ENCODE results near the gene TNRC18.

TNRC18 gene

DNA sequence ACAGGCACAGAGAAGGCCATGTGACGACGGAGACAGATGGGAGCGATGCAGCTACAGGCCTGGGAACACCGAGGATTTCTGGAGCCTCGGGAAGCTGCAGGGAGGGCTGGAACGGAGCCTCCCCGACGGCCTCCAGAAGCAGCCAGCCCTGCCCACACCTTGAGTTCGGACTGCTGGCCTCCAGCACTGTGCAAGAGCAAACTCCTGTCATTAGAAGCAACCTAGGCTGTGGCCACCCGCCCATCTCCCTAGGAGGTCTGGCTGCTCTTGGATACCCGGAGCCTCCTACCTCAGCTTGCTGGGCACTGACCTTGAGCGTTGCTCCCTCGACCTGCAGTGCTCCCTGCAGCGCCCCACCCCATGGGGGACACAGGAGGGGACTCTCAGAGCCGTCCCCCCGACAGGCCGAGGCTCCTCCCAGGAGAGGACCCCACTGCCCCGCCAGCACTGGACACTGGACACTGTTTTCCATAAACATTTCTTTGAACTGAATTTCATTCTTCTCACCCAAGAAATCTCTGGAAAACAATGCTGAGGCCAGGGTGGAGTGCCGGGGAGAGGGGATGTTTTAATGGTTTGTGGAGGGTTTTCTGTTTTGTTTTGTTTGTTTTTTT lies 22.5 kb upstream of the TNRC18 start:
- Histone ChIP-seq H3K4me1 (no peaks in the 10 kb centered on the region), H3K9me3 (no peaks in the 10 kb centered on the region), H3K36me3 (no peaks in the 10 kb centered on the region), H3K4me3 (ENCODE audit: low read depth, low read length) (no peak overlapping the region), H3K27me3 (no peaks in the 10 kb centered on the region)
- no peak for DNase-seq
- TF ChIP-seq, protein P1, sequence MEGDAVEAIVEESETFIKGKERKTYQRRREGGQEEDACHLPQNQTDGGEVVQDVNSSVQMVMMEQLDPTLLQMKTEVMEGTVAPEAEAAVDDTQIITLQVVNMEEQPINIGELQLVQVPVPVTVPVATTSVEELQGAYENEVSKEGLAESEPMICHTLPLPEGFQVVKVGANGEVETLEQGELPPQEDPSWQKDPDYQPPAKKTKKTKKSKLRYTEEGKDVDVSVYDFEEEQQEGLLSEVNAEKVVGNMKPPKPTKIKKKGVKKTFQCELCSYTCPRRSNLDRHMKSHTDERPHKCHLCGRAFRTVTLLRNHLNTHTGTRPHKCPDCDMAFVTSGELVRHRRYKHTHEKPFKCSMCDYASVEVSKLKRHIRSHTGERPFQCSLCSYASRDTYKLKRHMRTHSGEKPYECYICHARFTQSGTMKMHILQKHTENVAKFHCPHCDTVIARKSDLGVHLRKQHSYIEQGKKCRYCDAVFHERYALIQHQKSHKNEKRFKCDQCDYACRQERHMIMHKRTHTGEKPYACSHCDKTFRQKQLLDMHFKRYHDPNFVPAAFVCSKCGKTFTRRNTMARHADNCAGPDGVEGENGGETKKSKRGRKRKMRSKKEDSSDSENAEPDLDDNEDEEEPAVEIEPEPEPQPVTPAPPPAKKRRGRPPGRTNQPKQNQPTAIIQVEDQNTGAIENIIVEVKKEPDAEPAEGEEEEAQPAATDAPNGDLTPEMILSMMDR (IDR thresholded peaks at IDR 0.05; ENCODE audit: low read depth, low read length) = no peak

DNA sequence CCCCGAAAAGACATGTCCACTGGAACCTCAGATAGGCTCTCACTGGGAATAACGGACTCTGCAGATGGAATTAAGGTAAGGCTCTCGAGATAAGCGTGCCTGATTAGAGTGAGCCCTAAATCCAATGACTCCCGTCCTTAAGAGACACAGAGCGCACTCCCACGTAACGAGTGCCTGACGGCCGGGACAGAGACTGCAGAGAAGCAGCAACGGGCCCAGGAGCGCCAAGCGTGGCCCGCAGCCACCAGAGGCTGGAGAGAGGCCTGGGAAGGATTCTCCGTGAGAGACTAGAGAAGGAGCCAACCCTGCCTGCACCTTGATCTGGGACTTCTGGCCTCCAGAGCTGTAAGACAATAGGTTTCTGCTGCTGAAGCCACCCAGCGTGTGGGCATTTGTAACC lies 20.0 kb upstream of the TNRC18 start:
- H3K36me3 ChIP-seq = no peaks in the 10 kb centered on the region
- no peaks in the 10 kb centered on the region for H3K4me1 ChIP-seq
- DNase-seq = no peak
- H3K27me3 ChIP-seq = no peaks in the 10 kb centered on the region
- H3K4me3 ChIP-seq (ENCODE audit: low read depth, low read length) = no peak overlapping the region
- TF ChIP-seq, protein P1 (IDR thresholded peaks at IDR 0.05; ENCODE audit: low read depth, low read length) = no peak
- no peaks in the 10 kb centered on the region for H3K9me3 ChIP-seq

DNA sequence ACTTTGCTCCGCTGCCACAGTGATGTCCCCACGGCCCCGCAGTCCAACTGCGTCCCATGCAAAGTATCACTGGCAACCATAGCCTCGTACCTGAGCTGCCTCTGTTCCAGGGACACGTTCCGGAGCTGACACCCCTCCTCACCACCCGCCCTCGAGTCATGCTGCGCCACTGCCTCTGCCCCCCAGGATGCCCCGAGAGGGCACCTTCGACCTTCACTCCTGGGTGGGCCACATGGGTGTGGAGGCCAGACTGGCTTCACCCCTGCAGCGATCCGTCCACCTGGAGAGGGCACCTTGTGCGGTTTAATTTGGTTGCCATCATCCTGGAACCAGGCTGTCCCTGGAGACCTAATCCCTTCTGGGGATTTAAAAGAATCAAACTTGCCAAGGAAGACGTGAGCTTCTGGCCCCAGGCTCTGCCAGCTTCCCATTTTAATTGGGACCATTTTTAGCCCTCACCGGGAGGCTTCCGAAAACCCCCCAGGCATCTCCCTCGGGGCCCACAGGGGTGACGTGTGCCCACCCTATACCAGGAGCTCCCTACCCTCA lies 19.2 kb upstream of the TNRC18 start:
- H3K9me3 ChIP-seq = no peaks in the 10 kb centered on the region
- no peak overlapping the region for H3K4me3 ChIP-seq (ENCODE audit: low read depth, low read length)
- H3K27me3 ChIP-seq = no peaks in the 10 kb centered on the region
- TF ChIP-seq, protein P1 (IDR thresholded peaks at IDR 0.05; ENCODE audit: low read depth, low read length) = no peak
- no peak for DNase-seq
- H3K4me1 ChIP-seq = no peaks in the 10 kb centered on the region
- no peaks in the 10 kb centered on the region for H3K36me3 ChIP-seq

DNA sequence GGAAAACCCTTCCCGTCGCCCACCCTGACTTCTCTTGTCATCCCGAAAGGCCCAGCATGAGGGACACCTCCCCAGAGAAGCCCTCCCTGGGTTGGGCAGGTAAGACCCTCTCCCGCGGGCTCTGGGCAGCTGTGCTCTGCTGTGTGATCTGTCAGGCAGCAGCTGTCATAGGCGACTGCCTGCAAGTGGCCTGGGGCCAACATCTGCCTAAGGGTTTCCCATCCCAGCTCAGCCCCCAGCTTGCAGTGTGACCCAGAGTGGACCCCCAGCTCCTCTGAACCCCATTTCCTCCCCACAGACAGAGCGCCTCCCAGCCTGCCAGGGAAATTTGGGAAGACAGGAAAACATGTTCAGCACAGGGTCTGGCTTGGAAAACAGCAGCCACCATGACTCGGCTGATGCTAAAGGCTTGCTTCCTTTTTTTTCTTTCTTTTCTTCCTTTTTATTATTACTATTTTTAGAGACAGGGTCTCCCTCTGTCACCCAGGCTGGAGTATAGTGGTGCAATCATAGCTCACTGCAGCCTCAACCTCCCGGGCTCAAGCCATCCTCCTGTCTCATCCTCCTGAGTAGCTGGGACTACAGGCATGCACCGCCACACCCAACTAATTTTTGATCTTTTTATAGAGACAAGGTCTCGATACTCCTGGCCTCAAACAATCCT lies 18.3 kb upstream of the TNRC18 start:
- no peaks in the 10 kb centered on the region for H3K27me3 ChIP-seq
- no peaks in the 10 kb centered on the region for H3K4me1 ChIP-seq
- no peak overlapping the region for H3K4me3 ChIP-seq (ENCODE audit: low read depth, low read length)
- H3K9me3 ChIP-seq = no peaks in the 10 kb centered on the region; the same call in 1 of the 2 replicates
- TF ChIP-seq, protein P1 (IDR thresholded peaks at IDR 0.05; ENCODE audit: low read depth, low read length) = no peak
- DNase-seq = no peak
- no peaks in the 10 kb centered on the region for H3K36me3 ChIP-seq

DNA sequence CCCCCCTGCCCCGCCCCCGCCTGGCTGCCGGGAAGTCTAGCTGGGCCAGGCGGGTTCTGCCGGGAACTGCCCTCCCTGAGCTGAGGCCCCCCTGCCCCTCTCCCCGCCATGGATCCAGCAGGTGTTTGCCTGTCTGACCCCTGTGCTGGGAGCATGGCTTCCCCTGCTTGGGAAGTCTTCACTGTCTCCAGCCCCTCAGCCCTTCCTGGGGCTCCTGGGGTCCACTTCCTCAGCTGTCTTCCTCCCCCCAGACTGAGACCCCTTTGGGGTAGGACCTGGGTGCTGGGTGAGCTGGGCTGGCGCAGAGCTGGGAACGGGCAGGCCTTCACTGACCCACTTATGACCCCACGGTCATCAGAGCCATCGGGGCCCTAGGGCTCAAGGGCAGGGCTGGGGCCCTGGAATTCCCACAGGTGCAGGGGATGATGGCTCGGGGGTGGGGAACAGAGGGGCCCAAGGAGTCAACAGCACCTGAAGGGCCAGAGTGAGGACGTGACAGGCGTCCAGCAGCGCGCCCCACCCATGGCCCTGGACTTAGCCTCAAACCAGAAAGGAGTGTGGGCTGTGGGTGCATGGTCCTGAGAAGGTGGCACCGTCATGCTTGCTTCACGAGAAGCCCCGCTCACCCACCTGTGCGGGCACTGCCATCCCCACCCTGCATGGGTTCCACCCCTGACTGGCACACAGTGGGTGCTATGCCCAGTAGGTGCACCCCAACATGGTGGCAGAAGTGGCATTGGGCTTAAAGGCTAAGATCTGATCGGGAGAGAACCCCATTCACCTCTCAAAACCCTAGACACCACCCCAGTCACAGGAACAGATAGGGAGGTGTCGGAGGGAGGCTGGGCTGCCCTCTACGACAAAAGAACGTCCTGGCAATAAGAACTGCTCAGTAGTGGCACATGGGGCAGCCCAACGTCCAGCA lies 16.2 kb upstream of the TNRC18 start:
- Histone ChIP-seq H3K4me3 (ENCODE audit: low read depth, low read length) (no peak overlapping the region), H3K36me3 (no peaks in the 10 kb centered on the region), H3K4me1 (no peaks in the 10 kb centered on the region), H3K27me3 (no peaks in the 10 kb centered on the region), H3K9me3 (no peaks in the 10 kb centered on the region; the same call in 1 of the 2 replicates)
- DNase-seq = no peak
- TF ChIP-seq, protein P1 (IDR thresholded peaks at IDR 0.05; ENCODE audit: low read depth, low read length) = no peak

Measured in BE2C (cell line).